GM23248 (cell line): ENCODE measurements around the gene SYNE2. TPM values are rescaled to one million over a fixed set of nuclear protein-coding genes. Genes with fewer than 3 reads are reported as not detected.

Source experiments
- DNase-seq: peaks from one replicate; pipeline ENCODE4 v3.0.0-alpha.2; 2015
- H2AFZ ChIP-seq: fragments of 200-600 bp; sonication (generic); 2 replicates; pipeline ENCODE4 v1.6.1; 2016; ENCODE audit warnings: antibody characterized with exemption
- H3F3A ChIP-seq: fragments of 200-600 bp; sonication (generic); 2 replicates; pipeline ENCODE4 v1.6.1; 2016; ENCODE audit warnings: mild to moderate bottlenecking, antibody characterized with exemption, mixed run types; ENCODE audit not compliant: insufficient read depth
- H3K27ac ChIP-seq: fragments of 200-600 bp; sonication (generic); 2 replicates; pipeline ENCODE4 v1.5.1; 2016; ENCODE audit warnings: mild to moderate bottlenecking
- H3K27me3 ChIP-seq: fragments of 200-600 bp; sonication (generic); replicated peaks from 2 replicates; pipeline ENCODE4 v1.6.1; 2016; ENCODE audit warnings: mild to moderate bottlenecking; ENCODE audit not compliant: insufficient read depth
- H3K36me3 ChIP-seq: fragments of 200-600 bp; sonication (generic); 2 replicates; pipeline ENCODE4 v1.6.1; 2016; ENCODE audit warnings: low read depth, mild to moderate bottlenecking
- H3K4me1 ChIP-seq: fragments of 200-600 bp; sonication (generic); 2 replicates; pipeline ENCODE4 v1.6.1; 2016; ENCODE audit warnings: mild to moderate bottlenecking; ENCODE audit not compliant: insufficient read depth
- H3K4me2 ChIP-seq: fragments of 200-600 bp; sonication (generic); one replicate; pipeline ENCODE4 v1.6.1; 2016; ENCODE audit warnings: mild to moderate bottlenecking; ENCODE audit not compliant: unreplicated experiment
- H3K4me3 ChIP-seq: fragments of 200-600 bp; sonication (generic); 2 replicates; pipeline ENCODE4 v1.5.1; 2016; ENCODE audit warnings: mild to moderate bottlenecking
- H3K79me2 ChIP-seq: fragments of 200-600 bp; sonication (generic); 2 replicates; pipeline ENCODE4 v1.6.1; 2016; ENCODE audit warnings: mild to moderate bottlenecking; ENCODE audit not compliant: insufficient read depth
- H3K9ac ChIP-seq: fragments of 200-600 bp; sonication (generic); 2 replicates; pipeline ENCODE4 v1.6.1; 2016; ENCODE audit warnings: mild to moderate bottlenecking
- H3K9me2 ChIP-seq: fragments of 200-600 bp; sonication (generic); 2 replicates; pipeline ENCODE4 v1.6.1; 2016; ENCODE audit warnings: mixed run types, mild to moderate bottlenecking, moderate library complexity; ENCODE audit not compliant: insufficient read depth
- H3K9me3 ChIP-seq: fragments of 200-600 bp; sonication (generic); one replicate; pipeline ENCODE4 v1.6.1; 2017; ENCODE audit warnings: low read depth
- H4K20me1 ChIP-seq: fragments of 200-600 bp; sonication (generic); 2 replicates; pipeline ENCODE4 v1.6.0; 2016; ENCODE audit not compliant: insufficient read depth
- EZH2 ChIP-seq: fragments of 200-600 bp; sonication (generic); IDR thresholded peaks from 2 replicates; pipeline ENCODE4 v1.6.1; 2018; ENCODE audit warnings: antibody characterized with exemption, mild to moderate bottlenecking; ENCODE audit not compliant: insufficient read depth, poor library complexity, severe bottlenecking
- EZH2phosphoT487 ChIP-seq: fragments of 200-600 bp; sonication (generic); IDR thresholded peaks from 2 replicates; pipeline ENCODE4 v1.6.1; 2018; ENCODE audit warnings: antibody characterized with exemption, moderate library complexity, mild to moderate bottlenecking, low read depth; ENCODE audit not compliant: insufficient read depth
- WGBS, 2 experiments: methylation state at CpG; one replicate each; pipeline ENCODE4 v1.1.6; 2015 to 2017; ENCODE audit warnings: low lambda C conversion rate in 2 of 2, low coverage in 1 of 2; ENCODE audit errors: missing lambda C conversion rate in 2 of 2; 5-methylcytosine and 5-hydroxymethylcytosine counted together
- in situ Hi-C: fragments of 300-500 bp; cut with MboI; formaldehyde crosslinking; loops from 2 replicates; pipeline ENCODE4 v1.15.0; 2020
- polyA plus RNA-seq: library from polyadenylated mRNA; unstranded; fragments of >200 nt; fragmentation: Nextera tagmentation; extraction: Ambion mirVana; gene quantifications from 2 replicates; pipeline ENCODE4 v1.2.1, GENCODE V29; 2016
- total RNA-seq: library from RNA; depleted of rRNA; stranded (reverse); fragments of >200 nt; shearing (Covaris generic); gene quantifications from 2 replicates; pipeline ENCODE4 v1.2.3, GENCODE V29; 2014

SYNE2 gene
- total and polyA plus RNA-seq, 2 experiments from 2014 or later: 2.8 to 4.4 TPM

- Histone ChIP-seq H3K4me2 (no peak overlapping the region), H3K27me3 (no peaks in the 10 kb centered on the region), H3K79me2 (no peaks in the 10 kb centered on the region), H3K36me3 (no peaks in the 10 kb centered on the region), H3K9me2 (no peaks in the 10 kb centered on the region), H3K4me1 (no peaks in the 10 kb centered on the region), H3K27ac (no peak overlapping the region), H4K20me1 (no peaks in the 10 kb centered on the region), H2AFZ (no peak overlapping the region), H3F3A (no peaks in the 10 kb centered on the region), H3K9ac (no peak overlapping the region), H3K4me3 (no peak overlapping the region), H3K9me3 (no peaks in the 10 kb centered on the region)
- no peak for TF ChIP-seq EZH2phosphoT487
- no peak for TF ChIP-seq EZH2
- WGBS, 2 experiments: 82 to 85% methylated on average over 9 of the region's 9 CpGs
- DNase-seq: no peak
- in situ Hi-C loops: no loop called here
Measured at GRCh38 chr14:63938198-63939005, 85.6 kb downstream of the SYNE2 start.

- TF ChIP-seq EZH2phosphoT487: no peak
- no peak for TF ChIP-seq EZH2
- WGBS, 2 experiments: 90 to 92% methylated on average over 1 of the region's 1 CpG
- H3K27ac ChIP-seq: no peak overlapping the region
Measured at GRCh38 chr14:63939006-63939270, 86.1 kb downstream of the SYNE2 start.

GRCh38 chr14:63940387-63940786 is 87.6 kb downstream of the SYNE2 start:
- TF ChIP-seq EZH2phosphoT487 (no peak), EZH2 (no peak)
- no peaks in the 10 kb centered on the region for H3F3A ChIP-seq
- no peak overlapping the region for H3K4me2 ChIP-seq
- no peaks in the 10 kb centered on the region for H3K4me1 ChIP-seq
- WGBS, 2 experiments: 88 to 90% methylated on average over 4 of the region's 4 CpGs
- H3K9me2 ChIP-seq: no peaks in the 10 kb centered on the region
- no peak for DNase-seq
- H4K20me1 ChIP-seq: no peaks in the 10 kb centered on the region
- H3K9me3 ChIP-seq: no peaks in the 10 kb centered on the region
- in situ Hi-C loops: no loop called here
- H2AFZ ChIP-seq: no peak overlapping the region
- no peak overlapping the region for H3K4me3 ChIP-seq
- H3K27me3 ChIP-seq: no peaks in the 10 kb centered on the region
- no peak overlapping the region for H3K9ac ChIP-seq
- H3K27ac ChIP-seq: no peak overlapping the region
- no peaks in the 10 kb centered on the region for H3K36me3 ChIP-seq
- H3K79me2 ChIP-seq: no peaks in the 10 kb centered on the region

More at GRCh38 chr14:63939006-63939270, 86.1 kb downstream of the SYNE2 start:
- H4K20me1 ChIP-seq: no peaks in the 10 kb centered on the region
- in situ Hi-C loops: no loop called here
- H3K27me3 ChIP-seq: no peaks in the 10 kb centered on the region
- H3K36me3 ChIP-seq: no peaks in the 10 kb centered on the region
- DNase-seq: no peak
- H3K4me3 ChIP-seq: no peak overlapping the region
- H3K4me2 ChIP-seq: no peak overlapping the region
- no peak overlapping the region for H2AFZ ChIP-seq
- H3K79me2 ChIP-seq: no peaks in the 10 kb centered on the region
- H3F3A ChIP-seq: no peaks in the 10 kb centered on the region
- no peak overlapping the region for H3K9ac ChIP-seq
- no peaks in the 10 kb centered on the region for H3K9me2 ChIP-seq
- H3K4me1 ChIP-seq: no peaks in the 10 kb centered on the region
- no peaks in the 10 kb centered on the region for H3K9me3 ChIP-seq

GRCh38 chr14:63941023-63941422 is 88.2 kb downstream of the SYNE2 start:
- H2AFZ ChIP-seq: no peak overlapping the region
- 66 to 77% methylated on average over 3 of the region's 3 CpGs for WGBS, 2 experiments
- no peak overlapping the region for H3K9ac ChIP-seq
- in situ Hi-C loops: no loop called here
- no peak overlapping the region for H3K4me2 ChIP-seq
- no peaks in the 10 kb centered on the region for H3K9me2 ChIP-seq
- H3K27ac ChIP-seq: no peak overlapping the region
- TF ChIP-seq EZH2phosphoT487 (no peak), EZH2 (no peak)
- no peaks in the 10 kb centered on the region for H3K36me3 ChIP-seq
- H3K9me3 ChIP-seq: no peaks in the 10 kb centered on the region
- H3K79me2 ChIP-seq: no peaks in the 10 kb centered on the region
- H3K4me1 ChIP-seq: no peaks in the 10 kb centered on the region
- H3F3A ChIP-seq: no peaks in the 10 kb centered on the region
- no peaks in the 10 kb centered on the region for H3K27me3 ChIP-seq
- no peak overlapping the region for H3K4me3 ChIP-seq
- no peak for DNase-seq
- no peaks in the 10 kb centered on the region for H4K20me1 ChIP-seq

GRCh38 chr14:63949696-63950095 is 96.9 kb downstream of the SYNE2 start:
- Histone ChIP-seq H3K79me2 (no peaks in the 10 kb centered on the region), H3K27me3 (no peaks in the 10 kb centered on the region), H3K27ac (no peak overlapping the region), H3K9me2 (no peaks in the 10 kb centered on the region), H3K36me3 (no peaks in the 10 kb centered on the region), H4K20me1 (no peaks in the 10 kb centered on the region), H3K4me2 (no peak overlapping the region), H3F3A (no peaks in the 10 kb centered on the region), H2AFZ (no peak overlapping the region), H3K9me3 (no peaks in the 10 kb centered on the region), H3K9ac (no peak overlapping the region), H3K4me1 (no peaks in the 10 kb centered on the region), H3K4me3 (no peak overlapping the region)
- in situ Hi-C loops: no loop called here
- WGBS, 2 experiments: 94 to 97% methylated on average over 3 of the region's 3 CpGs
- TF ChIP-seq EZH2 (no peak), EZH2phosphoT487 (no peak)
- DNase-seq: peak; percentile 33
